CD4-positive, alpha-beta T cell treated with Interleukin-21 for 1 hour (primary cell): ENCODE results near the gene MAP1LC3A.

Experiments used
- DNase-seq: peaks from one replicate; pipeline ENCODE4 v3.0.0-alpha.2; 2020

MAP1LC3A gene

GRCh38 chr20:34549929-34550305 lies 8.6 kb upstream of the MAP1LC3A start:
- DNase-seq = no peak

- DNase-seq = no peak
Measured at GRCh38 chr20:34552569-34552968, 5.9 kb upstream of the MAP1LC3A start.

- no peak for DNase-seq
Measured at GRCh38 chr20:34553366-34553867, 5.1 kb upstream of the MAP1LC3A start.

GRCh38 chr20:34557936-34558319 lies 590 bp upstream of the MAP1LC3A start:
- no peak for DNase-seq

- DNase-seq = peak; percentile 12
Measured at GRCh38 chr20:34559311-34560140, 1.0 kb downstream of the MAP1LC3A start.

GRCh38 chr20:34560141-34560523 lies 1.6 kb downstream of the MAP1LC3A start:
- DNase-seq = peak; percentile 11

- DNase-seq = no peak
Measured at GRCh38 chr20:34560614-34561013, 2.1 kb downstream of the MAP1LC3A start.

- DNase-seq = no peak
Measured at GRCh38 chr20:34561661-34562060, 3.1 kb downstream of the MAP1LC3A start.

- DNase-seq = peak; percentile 34
Measured at GRCh38 chr20:34562641-34563040, 4.1 kb downstream of the MAP1LC3A start.

- DNase-seq = no peak
Measured at GRCh38 chr20:34564833-34565232, 6.3 kb downstream of the MAP1LC3A start.

- DNase-seq = no peak
Measured at GRCh38 chr20:34566978-34567891, 8.7 kb downstream of the MAP1LC3A start.

- no peak for DNase-seq
Measured at GRCh38 chr20:34567892-34568865, 9.7 kb downstream of the MAP1LC3A start.

GRCh38 chr20:34569598-34569997 lies 11.1 kb downstream of the MAP1LC3A start:
- no peak for DNase-seq

GRCh38 chr20:34570859-34571306 lies 12.4 kb downstream of the MAP1LC3A start:
- no peak for DNase-seq

- no peak for DNase-seq
Measured at GRCh38 chr20:34571753-34572152, 13.2 kb downstream of the MAP1LC3A start.

- no peak for DNase-seq
Measured at GRCh38 chr20:34573541-34574300, 15.2 kb downstream of the MAP1LC3A start.

GRCh38 chr20:34574426-34574825 lies 15.9 kb downstream of the MAP1LC3A start:
- no peak for DNase-seq

- DNase-seq = no peak
Measured at GRCh38 chr20:34574861-34575260, 16.3 kb downstream of the MAP1LC3A start.

- no peak for DNase-seq
Measured at GRCh38 chr20:34575271-34575670, 16.8 kb downstream of the MAP1LC3A start.

GRCh38 chr20:34575756-34576155 lies 17.2 kb downstream of the MAP1LC3A start:
- DNase-seq = no peak

GRCh38 chr20:34577061-34577460 lies 18.5 kb downstream of the MAP1LC3A start:
- DNase-seq = no peak

GRCh38 chr20:34578025-34578424 lies 19.5 kb downstream of the MAP1LC3A start:
- DNase-seq = no peak
